OCI-LY1 (cell line): ENCODE data around the gene ADORA3.

Experiments
- H2AFZ ChIP-seq: fragments of 200-600 bp; sonication (generic), shearing (Covaris generic); 2 replicates; pipeline ENCODE4 v1.6.0; 2014; ENCODE audit warnings: antibody characterized with exemption, mild to moderate bottlenecking, low read length
- H3F3A ChIP-seq: fragments of 200-600 bp; sonication (generic), shearing (Covaris generic); 2 replicates; pipeline ENCODE4 v1.6.0; 2014; ENCODE audit warnings: mild to moderate bottlenecking, antibody characterized with exemption, low read length, moderate library complexity; ENCODE audit not compliant: insufficient read depth
- H3K27ac ChIP-seq: fragments of 200-600 bp; sonication (generic); 2 replicates; pipeline ENCODE4 v1.5.1; 2014; ENCODE audit warnings: low read length, mixed run types, mild to moderate bottlenecking, low read depth; ENCODE audit not compliant: poor library complexity, severe bottlenecking
- H3K27me3 ChIP-seq: fragments of 200-600 bp; sonication (generic); 2 replicates; pipeline ENCODE4 v1.6.0; 2014; ENCODE audit warnings: antibody characterized with exemption, mild to moderate bottlenecking, low read length, moderate library complexity; ENCODE audit not compliant: insufficient read depth
- H3K36me3 ChIP-seq: fragments of 200-600 bp; sonication (generic); 2 replicates; pipeline ENCODE4 v1.6.1; 2014; ENCODE audit warnings: mild to moderate bottlenecking, antibody characterized with exemption, low read length, moderate library complexity, mixed read lengths; ENCODE audit not compliant: insufficient read depth
- H3K4me1 ChIP-seq: fragments of 200-600 bp; sonication (generic); 2 replicates; pipeline ENCODE4 v1.5.1; 2014; ENCODE audit warnings: mild to moderate bottlenecking, low read length, moderate library complexity; ENCODE audit not compliant: insufficient read depth, severe bottlenecking
- H3K4me2 ChIP-seq: fragments of 200-600 bp; sonication (generic), shearing (Covaris generic); 2 replicates; pipeline ENCODE4 v1.6.1; 2014; ENCODE audit warnings: low read length
- H3K4me3 ChIP-seq: fragments of 200-600 bp; sonication (generic); 2 replicates; pipeline ENCODE4 v1.5.1; 2014; ENCODE audit warnings: low read length, low read depth, mild to moderate bottlenecking, mixed read lengths; ENCODE audit not compliant: poor library complexity, severe bottlenecking
- H3K79me2 ChIP-seq: fragments of 200-600 bp; shearing (Covaris generic); 2 replicates; pipeline ENCODE4 v1.6.1; 2016; ENCODE audit warnings: mixed run types, low read length, mixed read lengths; ENCODE audit not compliant: insufficient read depth
- H3K9ac ChIP-seq: fragments of 200-600 bp; sonication (generic), shearing (Covaris generic); 2 replicates; pipeline ENCODE4 v1.6.1; 2014; ENCODE audit warnings: mild to moderate bottlenecking, low read length, mixed read lengths
- H3K9me2 ChIP-seq: fragments of 200-600 bp; sonication (generic), shearing (Covaris generic); 2 replicates; pipeline ENCODE4 v1.6.1; 2014; ENCODE audit warnings: low read depth, mild to moderate bottlenecking, low read length, mixed read lengths
- H3K9me3 ChIP-seq: fragments of 200-600 bp; shearing (Covaris generic); 2 replicates; pipeline ENCODE4 v1.6.1; 2014; ENCODE audit warnings: low read length, mixed read lengths
- H4K20me1 ChIP-seq: fragments of 200-600 bp; sonication (generic), shearing (Covaris generic); 2 replicates; pipeline ENCODE4 v1.6.0; 2016; ENCODE audit warnings: mild to moderate bottlenecking, low read length; ENCODE audit not compliant: insufficient read depth
- CTCF ChIP-seq: fragments of 200-600 bp; sonication (generic), shearing (Covaris generic); IDR thresholded peaks from 2 replicates; pipeline ENCODE4 v1.5.1; 2017; ENCODE audit warnings: mild to moderate bottlenecking, antibody characterized with exemption, low read length, moderate library complexity, mixed read lengths
- EZH2 ChIP-seq: fragments of 200-600 bp; sonication (generic), shearing (Covaris generic); IDR thresholded peaks from 2 replicates; pipeline ENCODE4 v1.8.0; 2017; ENCODE audit warnings: borderline replicate concordance, mixed run types, mild to moderate bottlenecking, antibody characterized with exemption, low read length, moderate library complexity, mixed read lengths

The ADORA3 gene

GRCh38 chr1:111491070-111491469 is 12.4 kb downstream of the ADORA3 start:
- Histone ChIP-seq H3K27me3 (no peaks in the 10 kb centered on the region; the same call in 1 of the 2 replicates), H3K4me2 (no peak overlapping the region), H3K9me3 (no peaks in the 10 kb centered on the region), H3K4me3 (no peak overlapping the region), H3K9me2 (no peaks in the 10 kb centered on the region), H4K20me1 (no peaks in the 10 kb centered on the region), H3K27ac (no peak overlapping the region), H3K4me1 (no peaks in the 10 kb centered on the region), H3K79me2 (no peaks in the 10 kb centered on the region), H2AFZ (no peak overlapping the region), H3K9ac (no peak overlapping the region), H3K36me3 (no peaks in the 10 kb centered on the region), H3F3A (no peaks in the 10 kb centered on the region)
- TF ChIP-seq EZH2 (no peak), CTCF (no peak)

GRCh38 chr1:111490220-111490619 is 13.2 kb downstream of the ADORA3 start:
- no peaks in the 10 kb centered on the region for H3K4me1 ChIP-seq

GRCh38 chr1:111489604-111490003 is 13.8 kb downstream of the ADORA3 start:
- TF ChIP-seq EZH2: no peak
- no peak for TF ChIP-seq CTCF
- Histone ChIP-seq H3K9me2 (no peaks in the 10 kb centered on the region), H3K9ac (no peak overlapping the region), H4K20me1 (no peaks in the 10 kb centered on the region), H3F3A (no peaks in the 10 kb centered on the region), H3K9me3 (no peaks in the 10 kb centered on the region), H3K27me3 (no peaks in the 10 kb centered on the region; the same call in 1 of the 2 replicates), H3K36me3 (no peaks in the 10 kb centered on the region), H3K4me3 (no peak overlapping the region), H3K4me1 (no peaks in the 10 kb centered on the region), H3K27ac (no peak overlapping the region), H2AFZ (no peak overlapping the region), H3K79me2 (no peaks in the 10 kb centered on the region), H3K4me2 (no peak overlapping the region)

More at GRCh38 chr1:111490220-111490619, 13.2 kb downstream of the ADORA3 start:
- H3K4me2 ChIP-seq: no peak overlapping the region
- no peaks in the 10 kb centered on the region for H3K36me3 ChIP-seq
- H3K9me2 ChIP-seq: no peaks in the 10 kb centered on the region
- TF ChIP-seq EZH2: no peak
- H3K9ac ChIP-seq: no peak overlapping the region
- no peak overlapping the region for H3K4me3 ChIP-seq
- H3K27me3 ChIP-seq: no peaks in the 10 kb centered on the region; the same call in 1 of the 2 replicates
- no peaks in the 10 kb centered on the region for H3F3A ChIP-seq
- no peaks in the 10 kb centered on the region for H3K79me2 ChIP-seq
- H4K20me1 ChIP-seq: no peaks in the 10 kb centered on the region
- H2AFZ ChIP-seq: no peak overlapping the region
- no peaks in the 10 kb centered on the region for H3K9me3 ChIP-seq
- no peak overlapping the region for H3K27ac ChIP-seq

GRCh38 chr1:111488669-111489068 is 14.8 kb downstream of the ADORA3 start:
- no peak for TF ChIP-seq CTCF
- no peak overlapping the region for H3K27ac ChIP-seq
- no peaks in the 10 kb centered on the region for H3K4me1 ChIP-seq
- no peaks in the 10 kb centered on the region for H3K36me3 ChIP-seq
- no peak overlapping the region for H3K9ac ChIP-seq
- H3F3A ChIP-seq: no peaks in the 10 kb centered on the region
- no peaks in the 10 kb centered on the region; the same call in 1 of the 2 replicates for H3K27me3 ChIP-seq
- no peak overlapping the region for H3K4me2 ChIP-seq
- H3K9me3 ChIP-seq: no peaks in the 10 kb centered on the region
- no peak overlapping the region for H3K4me3 ChIP-seq
- no peaks in the 10 kb centered on the region for H3K9me2 ChIP-seq
- H2AFZ ChIP-seq: no peak overlapping the region
- no peaks in the 10 kb centered on the region for H4K20me1 ChIP-seq
- H3K79me2 ChIP-seq: no peaks in the 10 kb centered on the region
